Mesenchymal stem cell (in vitro differentiated cells and primary cell): ENCODE results near the gene FOXE1.

Source experiments
- DNase-seq: peaks from one replicate; pipeline ENCODE4 v3.0.0-alpha.2; 2013
- H2AFZ ChIP-seq: one replicate; pipeline ENCODE4 v1.6.1; 2013; ENCODE audit warnings: low read depth, mild to moderate bottlenecking, control low read depth, inconsistent platforms, low read length, moderate library complexity
- H2AK5ac ChIP-seq: 2 replicates; pipeline ENCODE4 v1.6.1; 2013; ENCODE audit warnings: low read length, moderate library complexity, mild to moderate bottlenecking, inconsistent platforms; ENCODE audit not compliant: severe bottlenecking
- H2BK120ac ChIP-seq: one replicate; pipeline ENCODE4 v1.6.1; 2013; ENCODE audit warnings: low read depth, mild to moderate bottlenecking, inconsistent platforms, low read length, moderate library complexity
- H2BK12ac ChIP-seq, 2 experiments: one replicate each; pipeline ENCODE4 v1.6.1; 2013; ENCODE audit warnings: inconsistent platforms in 2 of 2, low read length in 2 of 2, mild to moderate bottlenecking in 2 of 2, moderate library complexity in 2 of 2, control low read depth in 1 of 2
- H2BK15ac ChIP-seq: one replicate; pipeline ENCODE4 v1.6.1; 2013; ENCODE audit warnings: mild to moderate bottlenecking, low read depth, inconsistent platforms; ENCODE audit not compliant: poor library complexity, severe bottlenecking
- H2BK5ac ChIP-seq: 2 replicates; pipeline ENCODE4 v1.6.1; 2013; ENCODE audit warnings: low read depth, mild to moderate bottlenecking, low read length, control low read depth, inconsistent platforms; ENCODE audit not compliant: poor library complexity, severe bottlenecking
- H3K14ac ChIP-seq, 2 experiments: one replicate each; pipeline ENCODE4 v1.6.1; 2013; ENCODE audit warnings: inconsistent platforms in 2 of 2, low read length in 2 of 2, control low read depth in 1 of 2, mild to moderate bottlenecking in 1 of 2, moderate library complexity in 1 of 2
- H3K18ac ChIP-seq, 2 experiments: one replicate each; pipeline ENCODE4 v1.6.1; 2013; ENCODE audit warnings: inconsistent platforms in 2 of 2, low read length in 2 of 2, control low read depth in 1 of 2, low read depth in 1 of 2, mild to moderate bottlenecking in 1 of 2
- H3K23ac ChIP-seq, 2 experiments: one replicate each; pipeline ENCODE4 v1.6.1; 2013; ENCODE audit warnings: inconsistent platforms in 2 of 2, low read length in 2 of 2, mild to moderate bottlenecking in 2 of 2, moderate library complexity in 2 of 2, control low read depth in 1 of 2
- H3K27ac ChIP-seq: 2 replicates; pipeline ENCODE4 v1.5.1; 2013; ENCODE audit warnings: mild to moderate bottlenecking, moderate library complexity, low read length, control low read depth, inconsistent platforms; ENCODE audit not compliant: poor library complexity, severe bottlenecking
- H3K27me3 ChIP-seq, 2 experiments: 2 replicates each; pipeline versions ENCODE4 v1.6.1 to v1.7.0; 2013; ENCODE audit warnings: low read length in 2 of 2, mild to moderate bottlenecking in 2 of 2, moderate library complexity in 2 of 2, control low read depth in 1 of 2, inconsistent platforms in 1 of 2; ENCODE audit not compliant: control insufficient read depth in 1 of 2, insufficient read depth in 1 of 2
- H3K36me3 ChIP-seq, 2 experiments: 2 replicates each; pipeline versions ENCODE4 v1.6.1 to v1.7.0; 2013; ENCODE audit warnings: low read length in 2 of 2, control low read depth in 1 of 2, inconsistent platforms in 1 of 2, low read depth in 1 of 2, mild to moderate bottlenecking in 1 of 2; ENCODE audit not compliant: insufficient read depth in 2 of 2, control insufficient read depth in 1 of 2
- H3K4ac ChIP-seq, 2 experiments: one replicate each; pipeline ENCODE4 v1.6.1; 2013; ENCODE audit warnings: inconsistent platforms in 2 of 2, low read length in 2 of 2, mild to moderate bottlenecking in 2 of 2, moderate library complexity in 2 of 2, control low read depth in 1 of 2, low read depth in 1 of 2
- H3K4me1 ChIP-seq: 2 replicates; pipeline ENCODE4 v1.6.1; 2013; ENCODE audit warnings: low read depth, low read length, control low read depth; ENCODE audit not compliant: control insufficient read depth, insufficient read depth
- H3K4me2 ChIP-seq: 2 replicates; pipeline ENCODE4 v1.6.1; 2013; ENCODE audit warnings: low read length, mild to moderate bottlenecking, inconsistent platforms; ENCODE audit not compliant: poor library complexity, severe bottlenecking
- H3K4me3 ChIP-seq, 2 experiments: 2 replicates each; pipeline versions ENCODE4 v1.5.1 to v1.7.0; 2013; ENCODE audit warnings: low read length in 2 of 2, mild to moderate bottlenecking in 2 of 2, control low read depth in 1 of 2, low read depth in 1 of 2; ENCODE audit not compliant: insufficient read depth in 1 of 2
- H3K79me1 ChIP-seq: replicated peaks from 2 replicates; pipeline ENCODE4 v1.6.1; 2013; ENCODE audit warnings: mild to moderate bottlenecking, control low read depth, low read length, inconsistent platforms; ENCODE audit not compliant: poor library complexity, severe bottlenecking
- H3K9ac ChIP-seq: 2 replicates; pipeline ENCODE4 v1.7.0; 2013; ENCODE audit warnings: mild to moderate bottlenecking, low read length, moderate library complexity
- H3K9me3 ChIP-seq: 2 replicates; pipeline ENCODE4 v1.7.0; 2013; ENCODE audit warnings: mild to moderate bottlenecking, low read length; ENCODE audit not compliant: control insufficient read depth
- H4K8ac ChIP-seq: one replicate; pipeline ENCODE4 v1.6.1; 2013; ENCODE audit warnings: inconsistent platforms, mild to moderate bottlenecking, low read length, moderate library complexity
- H4K91ac ChIP-seq: one replicate; pipeline ENCODE4 v1.6.1; 2013; ENCODE audit warnings: mild to moderate bottlenecking, low read length, inconsistent platforms
- WGBS: methylation state at CpG from one replicate; pipeline ENCODE4 v1.1.7; 2013; ENCODE audit warnings: mixed read lengths; 5-methylcytosine and 5-hydroxymethylcytosine counted together

The FOXE1 gene

GRCh38 chr9:97880336-97880735 is 27.3 kb downstream of the FOXE1 start:
- H3K4me2 ChIP-seq = no peak overlapping the region
- no peak overlapping the region for H3K4ac ChIP-seq
- no peak overlapping the region for H3K18ac ChIP-seq
- no peak overlapping the region for H2BK120ac ChIP-seq
- peaks cover 8% of the 10 kb centered on the region for H3K4me1 ChIP-seq
- no peak overlapping the region for H2BK5ac ChIP-seq
- no peak overlapping the region for H4K8ac ChIP-seq
- H3K27ac ChIP-seq = no peak overlapping the region
- H3K9ac ChIP-seq = no peak overlapping the region
- 85% methylated on average over 4 of the region's 4 CpGs for WGBS
- H2BK12ac ChIP-seq = no peak overlapping the region
- peak; percentile 15 for DNase-seq
- no peak overlapping the region for H2AFZ ChIP-seq
- H3K79me1 ChIP-seq = no peaks in the 10 kb centered on the region
- no peak overlapping the region for H2BK15ac ChIP-seq
- H3K14ac ChIP-seq = no peak overlapping the region
- H3K23ac ChIP-seq = no peak overlapping the region
- H4K91ac ChIP-seq = no peak overlapping the region
- no peaks in the 10 kb centered on the region for H3K36me3 ChIP-seq
- peak overlapping the region; percentile 78 for H2AK5ac ChIP-seq
- no peak overlapping the region for H3K4me3 ChIP-seq
- H3K9me3 ChIP-seq = no peaks in the 10 kb centered on the region
- no peaks in the 10 kb centered on the region for H3K27me3 ChIP-seq

GRCh38 chr9:97889941-97890887 is 37.2 kb downstream of the FOXE1 start:
- H3K36me3 ChIP-seq = no peaks in the 10 kb centered on the region
- no peak overlapping the region for H3K4ac ChIP-seq
- no peak overlapping the region for H3K18ac ChIP-seq
- no peak overlapping the region for H2BK12ac ChIP-seq
- H2AK5ac ChIP-seq = no peak overlapping the region
- DNase-seq = peak; percentile 6
- no peak overlapping the region for H3K4me2 ChIP-seq
- H3K14ac ChIP-seq = no peak overlapping the region
- H3K9me3 ChIP-seq = peaks cover 9% of the 10 kb centered on the region
- no peak overlapping the region for H3K23ac ChIP-seq
- H3K4me1 ChIP-seq = peaks cover 4% of the 10 kb centered on the region
- H4K91ac ChIP-seq = no peak overlapping the region
- H3K9ac ChIP-seq = no peak overlapping the region
- H2AFZ ChIP-seq = no peak overlapping the region
- WGBS = 40% methylated on average over 9 of the region's 9 CpGs
- H2BK5ac ChIP-seq = no peak overlapping the region
- H2BK120ac ChIP-seq = no peak overlapping the region
- no peak overlapping the region for H2BK15ac ChIP-seq
- no peaks in the 10 kb centered on the region for H3K27me3 ChIP-seq
- no peaks in the 10 kb centered on the region for H3K79me1 ChIP-seq
- no peak overlapping the region for H4K8ac ChIP-seq
- H3K27ac ChIP-seq = no peak overlapping the region
- no peak overlapping the region for H3K4me3 ChIP-seq

GRCh38 chr9:97891736-97892135 is 38.7 kb downstream of the FOXE1 start:
- Histone ChIP-seq H3K9ac (no peak overlapping the region), H3K4ac (no peak overlapping the region), H3K27me3 (no peaks in the 10 kb centered on the region), H3K36me3 (peaks cover 0 to 6% of the 10 kb centered on the region in 2 experiments), H3K9me3 (peaks cover 9% of the 10 kb centered on the region), H3K27ac (no peak overlapping the region), H2AK5ac (no peak overlapping the region), H2AFZ (no peak overlapping the region), H3K14ac (no peak overlapping the region), H2BK5ac (no peak overlapping the region), H3K4me2 (no peak overlapping the region), H3K79me1 (no peaks in the 10 kb centered on the region), H3K4me3 (no peak overlapping the region), H4K8ac (no peak overlapping the region), H3K23ac (no peak overlapping the region), H3K18ac (no peak overlapping the region), H2BK15ac (no peak overlapping the region), H4K91ac (no peak overlapping the region), H3K4me1 (peaks cover 4% of the 10 kb centered on the region), H2BK120ac (no peak overlapping the region), H2BK12ac (no peak overlapping the region)
- 88% methylated on average over 5 of the region's 5 CpGs for WGBS
- no peak for DNase-seq

GRCh38 chr9:97892421-97892820 is 39.4 kb downstream of the FOXE1 start:
- Histone ChIP-seq H3K14ac (no peak overlapping the region), H2BK120ac (no peak overlapping the region), H2AFZ (no peak overlapping the region), H3K79me1 (no peaks in the 10 kb centered on the region), H3K4me2 (no peak overlapping the region), H3K27ac (no peak overlapping the region), H3K27me3 (no peaks in the 10 kb centered on the region), H4K8ac (no peak overlapping the region), H3K23ac (no peak overlapping the region), H3K9me3 (peaks cover 9% of the 10 kb centered on the region), H3K18ac (no peak overlapping the region), H2BK15ac (no peak overlapping the region), H4K91ac (no peak overlapping the region), H3K4ac (no peak overlapping the region), H3K4me1 (peaks cover 4% of the 10 kb centered on the region), H2BK5ac (no peak overlapping the region), H3K9ac (no peak overlapping the region), H2AK5ac (no peak overlapping the region), H3K4me3 (no peak overlapping the region), H2BK12ac (no peak overlapping the region), H3K36me3 (peaks cover 0 to 6% of the 10 kb centered on the region in 2 experiments)
- no peak for DNase-seq
- 86% methylated on average over 2 of the region's 2 CpGs for WGBS
